Activated CD4-positive, alpha-beta T cell treated with anti-CD3 and anti-CD28 coated beads, Interleukin-2, Interleukin-6, amounts not matched to agents 100 ng/mL and 50 ng/mL, durations not matched to agents 16 hours and 8 hours (primary cell): ENCODE measurements around the gene RAB7A.
"Not testable (repeated sequence)": the region's sequence is repeated elsewhere in the genome, so short reads cannot be mapped to it uniquely, and the experiment has no call there.

Experiments
- DNase-seq: peaks from one replicate; pipeline ENCODE4 v3.0.0-alpha.2; 2020

The RAB7A gene

GRCh38 chr3:128823631-128824030 is 97.6 kb downstream of the RAB7A start:
- DNase-seq = no peak

GRCh38 chr3:128824132-128824850 is 98.3 kb downstream of the RAB7A start:
- no peak for DNase-seq

- no peak for DNase-seq
These were observed 99.2 kb downstream of the RAB7A start for GRCh38 chr3:128825117-128825725.

- DNase-seq = not testable (repeated sequence)
These were observed 103.1 kb downstream of the RAB7A start for GRCh38 chr3:128829087-128829486.

GRCh38 chr3:128829925-128830625 is 104.1 kb downstream of the RAB7A start:
- DNase-seq = not testable (repeated sequence)

GRCh38 chr3:128830762-128831161 is 104.8 kb downstream of the RAB7A start:
- not testable (repeated sequence) for DNase-seq

GRCh38 chr3:128832979-128833378 is 107.0 kb downstream of the RAB7A start:
- DNase-seq = not testable (repeated sequence)

- no peak for DNase-seq
These were observed 109.1 kb downstream of the RAB7A start for GRCh38 chr3:128835096-128835495.

- DNase-seq = no peak
These were observed 116.2 kb downstream of the RAB7A start for GRCh38 chr3:128841926-128842920.

GRCh38 chr3:128844502-128844901 is 118.5 kb downstream of the RAB7A start:
- no peak for DNase-seq

GRCh38 chr3:128845119-128845777 is 119.3 kb downstream of the RAB7A start:
- DNase-seq = no peak

- DNase-seq = peak; percentile 93
These were observed 119.9 kb downstream of the RAB7A start for GRCh38 chr3:128845778-128846485.

- DNase-seq = no peak
These were observed 120.5 kb downstream of the RAB7A start for GRCh38 chr3:128846486-128846891.

- DNase-seq = no peak
These were observed 121.8 kb downstream of the RAB7A start for GRCh38 chr3:128847666-128848370.

GRCh38 chr3:128848936-128849335 is 123.0 kb downstream of the RAB7A start:
- DNase-seq = no peak

GRCh38 chr3:128849911-128850455 is 124.0 kb downstream of the RAB7A start:
- DNase-seq = no peak

- DNase-seq = no peak
These were observed 124.6 kb downstream of the RAB7A start for GRCh38 chr3:128850544-128850943.

GRCh38 chr3:128851601-128852000 is 125.6 kb downstream of the RAB7A start:
- no peak for DNase-seq

- DNase-seq = no peak
These were observed 127.8 kb downstream of the RAB7A start for GRCh38 chr3:128853826-128854225.

- DNase-seq = no peak
These were observed 128.5 kb downstream of the RAB7A start for GRCh38 chr3:128854475-128854874.
